T-helper 2 cell treated with Interferon-gamma antibody and Interleukin-4, amounts not matched to agents 100 ng/mL and 5 ng/mL, for 36 hours (primary cell): Measurements from ENCODE around the gene ABLIM2. TPM values are rescaled to one million over a fixed set of nuclear protein-coding genes. Genes with fewer than 3 reads are reported as not detected.

ENCODE experiments used
- intact Hi-C: fragments of 100-400 bp; cut with micrococcal nuclease; formaldehyde crosslinking; loops from one replicate; pipeline ENCODE4 v1.15.1; 2023
- total RNA-seq: library from RNA; stranded (reverse); gene quantifications from 2 replicates; pipeline ENCODE4 v1.2.3, GENCODE V29; 2022

The ABLIM2 gene
- total RNA-seq, 1 donor from 2014 or later, result 0.43 TPM

- intact Hi-C loops, result no loop called here
These were observed 35.2 kb downstream of the ABLIM2 start for GRCh38 chr4:8123389-8123788.

- intact Hi-C loops, result no loop called here
These were observed 35.9 kb downstream of the ABLIM2 start for GRCh38 chr4:8122746-8123145.

GRCh38 chr4:8121292-8122015 is 37.2 kb downstream of the ABLIM2 start:
- intact Hi-C loops, result no loop called here

GRCh38 chr4:8120501-8120900 is 38.1 kb downstream of the ABLIM2 start:
- intact Hi-C loops, result no loop called here

GRCh38 chr4:8119877-8120276 is 38.7 kb downstream of the ABLIM2 start:
- intact Hi-C loops, result no loop called here

- intact Hi-C loops, result no loop called here
These were observed 40.1 kb downstream of the ABLIM2 start for GRCh38 chr4:8118531-8118930.

GRCh38 chr4:8118035-8118434 is 40.6 kb downstream of the ABLIM2 start:
- intact Hi-C loops, result no loop called here

GRCh38 chr4:8117278-8117682 is 41.3 kb downstream of the ABLIM2 start:
- intact Hi-C loops, result no loop called here

- intact Hi-C loops, result no loop called here
These were observed 42.7 kb downstream of the ABLIM2 start for GRCh38 chr4:8115916-8116315.

- intact Hi-C loops, result no loop called here
These were observed 43.5 kb downstream of the ABLIM2 start for GRCh38 chr4:8115203-8115520.

GRCh38 chr4:8114456-8115202 is 44.0 kb downstream of the ABLIM2 start:
- intact Hi-C loops, result no loop called here

GRCh38 chr4:8113611-8114377 is 44.8 kb downstream of the ABLIM2 start:
- intact Hi-C loops, result no loop called here

- intact Hi-C loops, result no loop called here
These were observed 45.9 kb downstream of the ABLIM2 start for GRCh38 chr4:8112672-8113071.

- intact Hi-C loops, result no loop called here
These were observed 46.5 kb downstream of the ABLIM2 start for GRCh38 chr4:8112036-8112576.

- intact Hi-C loops, result no loop called here
These were observed 48.3 kb downstream of the ABLIM2 start for GRCh38 chr4:8110071-8110986.

- intact Hi-C loops, result no loop called here
These were observed 49.1 kb downstream of the ABLIM2 start for GRCh38 chr4:8109406-8110065.

GRCh38 chr4:8108991-8109390 is 49.6 kb downstream of the ABLIM2 start:
- intact Hi-C loops, result no loop called here

GRCh38 chr4:8108261-8108660 is 50.4 kb downstream of the ABLIM2 start:
- intact Hi-C loops, result no loop called here

- intact Hi-C loops, result no loop called here
These were observed 51.4 kb downstream of the ABLIM2 start for GRCh38 chr4:8107146-8107657.

- intact Hi-C loops, result no loop called here
These were observed 52.1 kb downstream of the ABLIM2 start for GRCh38 chr4:8106451-8107025.
